ENCODE measurements around the gene ST14.

The ST14 gene

GRCh38 chr11:130118165-130118564 is 41.4 kb upstream of the ST14 start:
- CTCF ChIA-PET, result interaction anchor here (1.4 to 2.3 kb wide), 2 partner anchors 14 to 194 kb away, joined by 4 to 11 read pairs; no protein-coding TSS in a partner anchor
- Histone ChIP-seq H3K4me1 (ENCODE audit: control insufficient read depth, insufficient read depth, low read length) (peaks cover 3% of the 10 kb centered on the region; the same call in 1 of the 2 replicates), H3K27ac (ENCODE audit: extremely low read depth, low read depth, low read length) (no peak overlapping the region), H3K4me3 (ENCODE audit: low read depth, low read length) (no peak overlapping the region), H3K9me3 (ENCODE audit: control insufficient read depth, insufficient read depth, low read depth, low read length) (no peaks in the 10 kb centered on the region), H3K36me3 (ENCODE audit: control insufficient read depth in 2 of 2, insufficient read depth in 1 of 2, low read length in 2 of 2) (peaks cover 0 to 51% of the 10 kb centered on the region in 2 experiments; a peak in 2 of 3 replicates)
- TF ChIP-seq YY1 (tag by site-specific recombination; IDR thresholded peaks at IDR 0.05) (no peak), ZNF157 (tag by site-specific recombination; IDR thresholded peaks at IDR 0.05) (no peak), ZNF596 (tag by site-specific recombination; IDR thresholded peaks at IDR 0.05) (no peak), TSHZ1 (tag by site-specific recombination; IDR thresholded peaks at IDR 0.05; ENCODE audit: borderline replicate concordance) (no peak), ZNF155 (tag by site-specific recombination; IDR thresholded peaks at IDR 0.05) (no peak), ZNF112 (tag by site-specific recombination; IDR thresholded peaks at IDR 0.05) (no peak), SCRT2 (tag by site-specific recombination; IDR thresholded peaks at IDR 0.05) (no peak), ZNF585B (tag by site-specific recombination; IDR thresholded peaks at IDR 0.05) (no peak), ZNF311 (tag by site-specific recombination; IDR thresholded peaks at IDR 0.05; ENCODE audit: borderline replicate concordance) (no peak), ZNF521 (tag by site-specific recombination; IDR thresholded peaks at IDR 0.05) (no peak), MYNN (tag by site-specific recombination; IDR thresholded peaks at IDR 0.05; ENCODE audit: borderline replicate concordance) (no peak)
- POLR2A ChIA-PET, result interaction anchor here (0.9 kb wide), 1 partner anchor 12 kb away, joined by 6 read pairs; no protein-coding TSS in a partner anchor

- ChIA-PET POLR2A (interaction anchor here (0.9 kb wide), 1 partner anchor 13 kb away, joined by 6 read pairs; no protein-coding TSS in a partner anchor), CTCF (interaction anchor here (0.5 to 2.3 kb wide), 3 partner anchors 13 to 203 kb away, joined by 3 to 11 read pairs (median 4); no protein-coding TSS in a partner anchor)
- peaks cover 3% of the 10 kb centered on the region; the same call in 1 of the 2 replicates for H3K4me1 ChIP-seq (ENCODE audit: control insufficient read depth, insufficient read depth, low read length)
- TF ChIP-seq ZNF658 (tag by site-specific recombination; IDR thresholded peaks at IDR 0.05), result no peak
- TF ChIP-seq WT1 (tag by site-specific recombination; IDR thresholded peaks at IDR 0.05), result no peak
- TF ChIP-seq ZNF16 (tag by site-specific recombination; IDR thresholded peaks at IDR 0.05; ENCODE audit: low read depth), result no peak
- no peak for TF ChIP-seq YY2 (tag by site-specific recombination; IDR thresholded peaks at IDR 0.05)
- no peak for TF ChIP-seq ZNF350 (tag by site-specific recombination; IDR thresholded peaks at IDR 0.05)
- no peak for TF ChIP-seq ZNF580 (tag by site-specific recombination; IDR thresholded peaks at IDR 0.05)
- TF ChIP-seq ZNF394 (tag by site-specific recombination; IDR thresholded peaks at IDR 0.05; ENCODE audit: borderline replicate concordance), result no peak
- no peak for TF ChIP-seq ZNF76 (tag by site-specific recombination; IDR thresholded peaks at IDR 0.05; ENCODE audit: borderline replicate concordance, low read depth)
- H3K27ac ChIP-seq (ENCODE audit: extremely low read depth, low read depth, low read length), result no peak overlapping the region
- H3K9me3 ChIP-seq (ENCODE audit: control insufficient read depth, insufficient read depth, low read depth, low read length), result no peaks in the 10 kb centered on the region
- no peak overlapping the region for H3K4me3 ChIP-seq (ENCODE audit: low read depth, low read length)
- H3K36me3 ChIP-seq (ENCODE audit: control insufficient read depth in 2 of 2, insufficient read depth in 1 of 2, low read length in 2 of 2), result peaks cover 0 to 55% of the 10 kb centered on the region in 2 experiments; a peak in 2 of 3 replicates
Observed at GRCh38 chr11:130118636-130119387, 40.8 kb upstream of the ST14 start.
